Measurements from ENCODE around the gene CEP112.

- TF ChIP-seq POLR2AphosphoS5 (IDR thresholded peaks at IDR 0.05; ENCODE audit: borderline replicate concordance, low read depth, low read length) = no peak
- no peak for TF ChIP-seq EZH2 (IDR thresholded peaks at IDR 0.05)
- TF ChIP-seq FOXP2 (optimal IDR thresholded peaks at IDR 0.05; ENCODE audit: control extremely low read depth, extremely low read length, insufficient read depth) = no peak
These were observed 35.5 kb upstream of the CEP112 start for GRCh38 chr17:66227212-66228045.

Data from SK-N-MC (cell line).